WTC11 (cell line): ENCODE results near the gene C5orf15. TPM values are rescaled to one million over a fixed set of nuclear protein-coding genes. Genes with fewer than 3 reads are reported as not detected.

Source experiments
- ATAC-seq: fragments of 200-7000 bp; cut with Tn5 transposase; 2 replicates; pipeline ENCODE4 v1.10.0; 2021; ENCODE audit warnings: mild to moderate bottlenecking, moderate library complexity
- CTCF ChIA-PET: fragments of 300-600 bp; sonication (Branson Sonifier 250); formaldehyde crosslinking; loops from one replicate; lab custom pipeline; 2021; ENCODE audit warnings: antibody characterized with exemption; lab: Charles Lee
- POLR2A ChIA-PET: fragments of 350-600 bp; sonication (Branson Sonifier 250); formaldehyde crosslinking; loops from one replicate; lab custom pipeline; 2021; ENCODE audit warnings: antibody characterized with exemption; lab: Charles Lee
- DNase-seq: peaks from one replicate; pipeline ENCODE4 v3.0.0; 2021; ENCODE audit warnings: low spot score
- H3K27ac Mint-ChIP-seq: 2 replicates; pipeline ENCODE4 v1.8.0; 2021; ENCODE audit warnings: mixed read lengths
- H3K27me3 Mint-ChIP-seq: 2 replicates; pipeline ENCODE4 v1.8.0; 2021; ENCODE audit warnings: low read depth, mild to moderate bottlenecking, moderate library complexity, mixed read lengths
- H3K36me3 Mint-ChIP-seq: 2 replicates; pipeline ENCODE4 v1.8.0; 2021; ENCODE audit warnings: mixed read lengths
- H3K4me1 Mint-ChIP-seq: 2 replicates; pipeline ENCODE4 v1.8.0; 2022; ENCODE audit warnings: mixed read lengths
- H3K4me3 Mint-ChIP-seq: 2 replicates; pipeline ENCODE4 v1.8.0; 2021; ENCODE audit warnings: mild to moderate bottlenecking, moderate library complexity, mixed read lengths
- H3K9me3 Mint-ChIP-seq: 2 replicates; pipeline ENCODE4 v1.8.0; 2021; ENCODE audit warnings: mixed read lengths
- ATF1 ChIP-seq: sonication (generic); formaldehyde crosslinking; IDR thresholded peaks from 2 replicates; pipeline ENCODE4 v1.8.1; 2023; ENCODE audit warnings: mild to moderate bottlenecking, moderate library complexity, missing genetic modification reagents
- CBFB ChIP-seq: sonication (generic); formaldehyde crosslinking; IDR thresholded peaks from 2 replicates; pipeline ENCODE4 v1.8.1; 2022; ENCODE audit warnings: mild to moderate bottlenecking, low read depth, missing genetic modification reagents
- CDX4 ChIP-seq: fragments of 250-450 bp; sonication (Bioruptor Pico); IDR thresholded peaks from 2 replicates; pipeline ENCODE4 v1.9.0; 2021; ENCODE audit warnings: moderate library complexity, mild to moderate bottlenecking, inconsistent platforms, borderline replicate concordance
- CREB1 ChIP-seq: sonication (generic); formaldehyde crosslinking; IDR thresholded peaks from 2 replicates; pipeline ENCODE4 v1.8.0; 2023; ENCODE audit warnings: mild to moderate bottlenecking, missing genetic modification reagents
- FOXK1 ChIP-seq: sonication (generic); formaldehyde crosslinking; IDR thresholded peaks from 2 replicates; pipeline ENCODE4 v1.8.0; 2022; ENCODE audit warnings: mild to moderate bottlenecking, moderate library complexity, missing genetic modification reagents
- GABPB1 ChIP-seq: sonication (generic); formaldehyde crosslinking; IDR thresholded peaks from 2 replicates; pipeline ENCODE4 v1.8.1; 2023; ENCODE audit warnings: mild to moderate bottlenecking, missing genetic modification reagents
- NFYB ChIP-seq: sonication (generic); formaldehyde crosslinking; conservative IDR thresholded peaks from 2 replicates; pipeline ENCODE4 v1.8.0; 2022; ENCODE audit warnings: low read depth, missing genetic modification reagents
- NR3C1 ChIP-seq: sonication (generic); formaldehyde crosslinking; conservative IDR thresholded peaks from 2 replicates; pipeline ENCODE4 v1.8.1; 2023; ENCODE audit warnings: low read depth, mild to moderate bottlenecking, missing genetic modification reagents
- RORB ChIP-seq: fragments of 250-450 bp; sonication (Bioruptor Pico); IDR thresholded peaks from 2 replicates; pipeline ENCODE4 v1.9.0; 2021; ENCODE audit warnings: mild to moderate bottlenecking
- SMAD4 ChIP-seq: sonication (generic); formaldehyde crosslinking; IDR thresholded peaks from 2 replicates; pipeline ENCODE4 v1.8.0; 2022; ENCODE audit warnings: mild to moderate bottlenecking, missing genetic modification reagents
- STAT6 ChIP-seq: sonication (generic); formaldehyde crosslinking; conservative IDR thresholded peaks from 2 replicates; pipeline ENCODE4 v1.8.1; 2023; ENCODE audit warnings: mild to moderate bottlenecking, low read depth, missing genetic modification reagents, moderate library complexity
- ZNF121 ChIP-seq: sonication (generic); formaldehyde crosslinking; IDR thresholded peaks from 2 replicates; pipeline ENCODE4 v1.8.0; 2023; ENCODE audit warnings: missing genetic modification reagents
- ZNF232 ChIP-seq: sonication (generic); formaldehyde crosslinking; IDR thresholded peaks from 2 replicates; pipeline ENCODE4 v1.8.0; 2022; ENCODE audit warnings: mild to moderate bottlenecking, missing genetic modification reagents
- ZNF416 ChIP-seq: fragments of 250-450 bp; sonication (Bioruptor Pico); IDR thresholded peaks from 2 replicates; pipeline ENCODE4 v1.9.0; 2021; ENCODE audit warnings: mild to moderate bottlenecking, inconsistent platforms
- ZSCAN18 ChIP-seq: fragments of 250-450 bp; sonication (Bioruptor Pico); IDR thresholded peaks from 2 replicates; pipeline ENCODE4 v2.1.2; 2022; ENCODE audit warnings: mild to moderate bottlenecking, moderate library complexity
- total RNA-seq: library from RNA; stranded (reverse); gene quantifications from 3 replicates; pipeline ENCODE4 v1.2.3, GENCODE V29; 2021
- TF ChIP-seq, protein P1 (sequence below): sonication (generic); formaldehyde crosslinking; IDR thresholded peaks from 2 replicates; pipeline ENCODE4 v1.8.1; 2022; ENCODE audit warnings: low read depth, missing genetic modification reagents, borderline replicate concordance
- TF ChIP-seq, protein P2 (sequence below): sonication (generic); formaldehyde crosslinking; IDR thresholded peaks from 2 replicates; pipeline ENCODE4 v1.8.1; 2023; ENCODE audit warnings: mild to moderate bottlenecking, missing genetic modification reagents, moderate library complexity

C5orf15 gene
- total RNA-seq, 1 experiment from 2014 or later: 32.7 TPM

DNA sequence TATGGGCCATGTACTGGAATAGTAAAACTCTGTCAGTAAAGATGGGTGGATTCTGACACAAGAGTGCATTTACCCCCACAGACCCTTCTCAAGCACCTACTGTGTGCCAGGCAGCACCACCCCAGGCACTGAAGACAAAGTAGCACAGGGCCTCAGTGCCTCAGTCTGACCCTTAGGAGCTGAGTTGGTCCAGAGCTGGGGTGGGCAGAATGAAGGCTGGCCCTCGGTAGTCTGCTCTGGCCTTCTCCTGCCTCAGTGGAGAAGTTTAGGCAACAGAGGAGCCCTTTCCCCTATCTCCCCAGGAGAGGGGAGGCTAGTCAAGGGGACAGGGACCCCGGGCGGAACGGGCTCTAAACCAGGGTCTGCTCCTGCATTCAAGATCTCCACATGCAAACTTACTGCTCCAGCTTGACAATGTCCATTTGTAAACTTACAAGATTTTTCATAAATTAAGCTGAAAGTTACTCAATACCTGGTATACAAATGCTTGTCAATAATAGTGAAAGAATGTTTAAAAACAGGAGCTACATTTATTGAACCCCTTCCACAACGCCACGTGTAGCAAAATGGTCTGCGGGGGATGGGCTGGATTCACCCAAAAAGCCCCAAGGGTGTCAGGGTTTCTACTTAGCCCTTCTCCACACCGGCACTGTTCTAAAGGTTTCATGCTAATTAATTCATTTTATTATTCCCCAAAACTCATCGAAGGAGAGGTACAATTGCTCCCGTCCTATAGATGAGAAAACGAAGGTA lies 34.8 kb upstream of the C5orf15 start:
- Mint-ChIP-seq H3K36me3 (peaks cover 12% of the 10 kb centered on the region), H3K4me3 (peak overlapping the region; percentile 90), H3K27ac (peak overlapping the region; percentile 84), H3K27me3 (no peaks in the 10 kb centered on the region), H3K9me3 (no peaks in the 10 kb centered on the region), H3K4me1 (peaks cover 59% of the 10 kb centered on the region)
- ATAC-seq: no peak
- CTCF ChIA-PET: interaction anchor here (1.0 to 5.4 kb wide), 4 partner anchors 23 to 137 kb away, joined by 3 to 18 read pairs (median 6); partner anchors contain the start of gene TCF7
- TF ChIP-seq ATF1: no peak
- no peak for TF ChIP-seq STAT6
- TF ChIP-seq NR3C1 (CRISPR knock-in tag): no peak
- TF ChIP-seq RORB (CRISPR knock-in tag): no peak
- no peak for TF ChIP-seq SMAD4 (CRISPR knock-in tag)
- TF ChIP-seq, protein P1, sequence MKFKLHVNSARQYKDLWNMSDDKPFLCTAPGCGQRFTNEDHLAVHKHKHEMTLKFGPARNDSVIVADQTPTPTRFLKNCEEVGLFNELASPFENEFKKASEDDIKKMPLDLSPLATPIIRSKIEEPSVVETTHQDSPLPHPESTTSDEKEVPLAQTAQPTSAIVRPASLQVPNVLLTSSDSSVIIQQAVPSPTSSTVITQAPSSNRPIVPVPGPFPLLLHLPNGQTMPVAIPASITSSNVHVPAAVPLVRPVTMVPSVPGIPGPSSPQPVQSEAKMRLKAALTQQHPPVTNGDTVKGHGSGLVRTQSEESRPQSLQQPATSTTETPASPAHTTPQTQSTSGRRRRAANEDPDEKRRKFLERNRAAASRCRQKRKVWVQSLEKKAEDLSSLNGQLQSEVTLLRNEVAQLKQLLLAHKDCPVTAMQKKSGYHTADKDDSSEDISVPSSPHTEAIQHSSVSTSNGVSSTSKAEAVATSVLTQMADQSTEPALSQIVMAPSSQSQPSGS (CRISPR knock-in tag): no peak
- no peak for TF ChIP-seq CDX4 (CRISPR knock-in tag)
- TF ChIP-seq ZNF416 (CRISPR knock-in tag): no peak
- TF ChIP-seq, protein P2, sequence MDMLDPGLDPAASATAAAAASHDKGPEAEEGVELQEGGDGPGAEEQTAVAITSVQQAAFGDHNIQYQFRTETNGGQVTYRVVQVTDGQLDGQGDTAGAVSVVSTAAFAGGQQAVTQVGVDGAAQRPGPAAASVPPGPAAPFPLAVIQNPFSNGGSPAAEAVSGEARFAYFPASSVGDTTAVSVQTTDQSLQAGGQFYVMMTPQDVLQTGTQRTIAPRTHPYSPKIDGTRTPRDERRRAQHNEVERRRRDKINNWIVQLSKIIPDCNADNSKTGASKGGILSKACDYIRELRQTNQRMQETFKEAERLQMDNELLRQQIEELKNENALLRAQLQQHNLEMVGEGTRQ (CRISPR knock-in tag): no peak
- no peak for TF ChIP-seq FOXK1 (CRISPR knock-in tag)
- no peak for TF ChIP-seq ZNF232
- no peak for TF ChIP-seq CREB1 (CRISPR knock-in tag)
- TF ChIP-seq GABPB1 (CRISPR knock-in tag): no peak
- no peak for TF ChIP-seq ZSCAN18
- TF ChIP-seq CBFB (CRISPR knock-in tag): no peak
- POLR2A ChIA-PET: interaction anchor here (1.1 kb wide), 1 partner anchor 34 kb away, joined by 4 read pairs; no protein-coding TSS in a partner anchor
- no peak for DNase-seq

GRCh38 chr5:134001938-134002731 lies 33.7 kb upstream of the C5orf15 start:
- peaks cover 12% of the 10 kb centered on the region for H3K36me3 Mint-ChIP-seq
- ATAC-seq (no peak), DNase-seq (no peak)
- ChIA-PET CTCF (no interaction called here), POLR2A (no interaction called here)
- peak overlapping the region; percentile 90 for H3K4me3 Mint-ChIP-seq
- TF ChIP-seq ZNF121 (CRISPR knock-in tag) (no peak), NFYB (CRISPR knock-in tag) (no peak)
- peaks cover 54% of the 10 kb centered on the region for H3K4me1 Mint-ChIP-seq
- H3K27me3 Mint-ChIP-seq: no peaks in the 10 kb centered on the region
- no peaks in the 10 kb centered on the region for H3K9me3 Mint-ChIP-seq
- H3K27ac Mint-ChIP-seq: peak overlapping the region; percentile 83
